Keratinocyte (primary cell): ENCODE measurements around the gene USP10. TPM values are rescaled to one million over a fixed set of nuclear protein-coding genes. Genes with fewer than 3 reads are reported as not detected.

ENCODE experiments used
- DNase-seq: peaks from one replicate; pipeline ENCODE4 v3.0.0-alpha.2; 2011; ENCODE audit warnings: low read depth, missing footprints, low spot score
- FAIRE-seq: peaks from 2 replicates; lab custom pipeline; 2011; peaks lifted over from hg19 to GRCh38; lab: Jason Lieb, UNC
- H2AFZ ChIP-seq: 2 replicates; pipeline ENCODE4 v1.6.0; 2012; ENCODE audit warnings: low read length, control low read depth, inconsistent platforms; ENCODE audit not compliant: control insufficient read depth
- H3K27ac ChIP-seq: 2 replicates; pipeline ENCODE4 v1.5.1; 2011; ENCODE audit warnings: low read length; ENCODE audit not compliant: control insufficient read depth, insufficient read depth
- H3K27me3 ChIP-seq: 3 replicates; pipeline ENCODE4 v1.6.0; 2011; ENCODE audit warnings: low read length; ENCODE audit not compliant: control insufficient read depth, insufficient read depth; ENCODE audit errors: extremely low read depth
- H3K36me3 ChIP-seq, 2 experiments: 2 replicates in 1 of 2; 3 replicates in 1 of 2; pipeline ENCODE4 v1.5.1; 2011; ENCODE audit warnings: low read length in 2 of 2, mild to moderate bottlenecking in 1 of 2; ENCODE audit not compliant: control insufficient read depth in 2 of 2, insufficient read depth in 2 of 2; ENCODE audit errors: extremely low read depth in 1 of 2
- H3K4me1 ChIP-seq: 3 replicates; pipeline ENCODE4 v1.5.1; 2011; ENCODE audit warnings: low read length; ENCODE audit not compliant: control insufficient read depth, insufficient read depth; ENCODE audit errors: extremely low read depth
- H3K4me2 ChIP-seq: 3 replicates; pipeline ENCODE4 v1.6.0; 2011; ENCODE audit warnings: low read depth, low read length; ENCODE audit not compliant: control insufficient read depth, insufficient read depth; ENCODE audit errors: extremely low read depth
- H3K4me3 ChIP-seq, 3 experiments: fragments of 200-600 bp in 1 of 3; sonication (generic) in 1 of 3; 2 replicates in 2 of 3; 3 replicates in 1 of 3; pipeline ENCODE4 v1.5.1; 2011 to 2016; ENCODE audit warnings: low read length in 3 of 3, mild to moderate bottlenecking in 3 of 3, control low read depth in 2 of 3, inconsistent platforms in 1 of 3, low read depth in 1 of 3, mixed read lengths in 1 of 3, mixed run types in 1 of 3, moderate library complexity in 1 of 3; ENCODE audit not compliant: control insufficient read depth in 2 of 3, insufficient read depth in 2 of 3; ENCODE audit errors: extremely low read depth in 1 of 3
- H3K79me2 ChIP-seq: 2 replicates; pipeline ENCODE4 v1.6.0; 2012; ENCODE audit warnings: low read length; ENCODE audit not compliant: control insufficient read depth, insufficient read depth
- H3K9ac ChIP-seq: 3 replicates; pipeline ENCODE4 v1.6.0; 2011; ENCODE audit warnings: low read length; ENCODE audit not compliant: control insufficient read depth, insufficient read depth; ENCODE audit errors: extremely low read depth
- H3K9me1 ChIP-seq: 3 replicates; pipeline ENCODE4 v1.6.0; 2011; ENCODE audit warnings: low read length; ENCODE audit not compliant: control insufficient read depth, insufficient read depth; ENCODE audit errors: extremely low read depth
- H3K9me3 ChIP-seq: 2 replicates; pipeline ENCODE4 v1.5.1; 2012; ENCODE audit warnings: low read depth, low read length; ENCODE audit not compliant: control insufficient read depth
- H4K20me1 ChIP-seq: 3 replicates; pipeline ENCODE4 v1.6.0; 2011; ENCODE audit warnings: low read length; ENCODE audit not compliant: control insufficient read depth, insufficient read depth; ENCODE audit errors: extremely low read depth
- EZH2 ChIP-seq: IDR thresholded peaks from one replicate; pipeline ENCODE4 v1.6.1; 2012; ENCODE audit warnings: inconsistent platforms, mild to moderate bottlenecking, low read length, moderate library complexity
- dilution Hi-C: fragments of 300-500 bp; cut with MboI; formaldehyde crosslinking; loops from one replicate; pipeline ENCODE4 v1.7.0; 2020; ENCODE audit warnings: low sequenced_read_pairs; ENCODE audit not compliant: extremely low pct_ligation_motif_present
- polyA plus RNA-seq, 5 experiments: library from polyadenylated mRNA; depleted of rRNA in 3 of 5; stranded (reverse) in 3 of 5; stranded (forward) in 1 of 5; unstranded in 1 of 5; fragments of >200 nt; gene quantifications; 1 replicate in 1 of 5; 2 replicates in 3 of 5; 3 replicates in 1 of 5; pipeline versions ENCODE4 v1.2.1 to v1.2.3, GENCODE V29; 2011 to 2012; ENCODE audit warnings: missing spikeins in 2 of 5, low read depth in 1 of 5, low replicate concordance in 1 of 5
- TF ChIP-seq, protein P1 (sequence below), 3 experiments: IDR thresholded peaks in 1 of 3; conservative IDR thresholded peaks in 1 of 3; optimal IDR thresholded peaks in 1 of 3; 2 replicates in 2 of 3; 3 replicates in 1 of 3; pipeline versions ENCODE3 to v1.5.1; 2011; ENCODE audit warnings: low read length in 3 of 3, mild to moderate bottlenecking in 3 of 3, moderate library complexity in 2 of 3, control low read depth in 1 of 3, inconsistent platforms in 1 of 3; ENCODE audit not compliant: insufficient read depth in 2 of 3; ENCODE audit errors: extremely low read depth in 1 of 3

USP10 gene
- polyA plus RNA-seq, 1 donor (not counting 4 experiments of a cell fraction or from before 2014, with no cell fraction given), result 92.0 TPM

DNA sequence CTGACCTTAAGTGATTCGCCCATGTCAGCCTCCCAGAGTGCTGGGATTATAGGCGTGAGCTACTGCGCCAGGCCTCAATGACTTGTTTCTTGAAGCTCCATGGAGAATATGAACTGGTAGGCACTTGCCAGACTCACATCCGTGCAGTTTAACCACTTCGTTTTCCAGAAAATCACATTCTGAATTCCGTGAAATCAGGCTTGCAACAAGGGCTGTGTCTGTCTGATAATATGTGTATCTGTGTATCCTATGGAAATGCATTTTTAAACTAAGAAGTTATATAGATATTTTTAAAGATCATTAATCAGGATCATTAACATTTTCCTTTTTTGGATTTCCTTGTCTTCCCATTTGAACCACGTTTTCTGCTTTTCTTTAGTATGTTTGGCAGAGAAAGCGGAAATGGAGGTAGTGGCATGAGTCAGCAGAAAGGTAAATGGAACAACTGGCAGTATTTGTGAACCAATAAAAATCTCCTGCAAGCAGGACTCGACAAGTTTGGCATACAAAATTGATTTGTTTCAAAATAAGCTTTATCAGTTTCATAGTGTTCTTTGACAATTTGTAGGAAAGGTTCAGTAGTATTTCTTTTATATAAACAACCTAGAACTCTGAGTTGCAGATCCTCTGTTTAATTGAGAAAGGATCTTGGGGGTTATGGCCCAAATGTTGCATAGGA, 33.0 kb downstream of the USP10 start:
- Histone ChIP-seq H3K4me3 (peak overlapping the region in 2 of 3 experiments; percentile 19 to 31), H3K9ac (peak overlapping the region; percentile 57), H3K4me1 (peaks cover 73% of the 10 kb centered on the region), H4K20me1 (peaks cover 14% of the 10 kb centered on the region), H3K27ac (peak overlapping the region; percentile 88), H3K36me3 (peaks cover 4 to 19% of the 10 kb centered on the region in 2 experiments), H3K79me2 (peaks cover 86% of the 10 kb centered on the region), H3K4me2 (peak overlapping the region; percentile 84), H3K9me1 (no peaks in the 10 kb centered on the region), H2AFZ (peak overlapping the region; percentile 27), H3K9me3 (no peaks in the 10 kb centered on the region), H3K27me3 (no peaks in the 10 kb centered on the region)
- FAIRE-seq (no peak), DNase-seq (no peak)
- TF ChIP-seq, protein P1, sequence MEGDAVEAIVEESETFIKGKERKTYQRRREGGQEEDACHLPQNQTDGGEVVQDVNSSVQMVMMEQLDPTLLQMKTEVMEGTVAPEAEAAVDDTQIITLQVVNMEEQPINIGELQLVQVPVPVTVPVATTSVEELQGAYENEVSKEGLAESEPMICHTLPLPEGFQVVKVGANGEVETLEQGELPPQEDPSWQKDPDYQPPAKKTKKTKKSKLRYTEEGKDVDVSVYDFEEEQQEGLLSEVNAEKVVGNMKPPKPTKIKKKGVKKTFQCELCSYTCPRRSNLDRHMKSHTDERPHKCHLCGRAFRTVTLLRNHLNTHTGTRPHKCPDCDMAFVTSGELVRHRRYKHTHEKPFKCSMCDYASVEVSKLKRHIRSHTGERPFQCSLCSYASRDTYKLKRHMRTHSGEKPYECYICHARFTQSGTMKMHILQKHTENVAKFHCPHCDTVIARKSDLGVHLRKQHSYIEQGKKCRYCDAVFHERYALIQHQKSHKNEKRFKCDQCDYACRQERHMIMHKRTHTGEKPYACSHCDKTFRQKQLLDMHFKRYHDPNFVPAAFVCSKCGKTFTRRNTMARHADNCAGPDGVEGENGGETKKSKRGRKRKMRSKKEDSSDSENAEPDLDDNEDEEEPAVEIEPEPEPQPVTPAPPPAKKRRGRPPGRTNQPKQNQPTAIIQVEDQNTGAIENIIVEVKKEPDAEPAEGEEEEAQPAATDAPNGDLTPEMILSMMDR (optimal IDR thresholded peaks at IDR 0.05 in 1 of 3, IDR thresholded peaks at IDR 0.05 in 1 of 3, conservative IDR thresholded peaks at IDR 0.05 in 1 of 3; ENCODE audit: extremely low read depth in 1 of 3, insufficient read depth in 2 of 3, low read length in 3 of 3), result no peak
- TF ChIP-seq EZH2, result no peak
- dilution Hi-C loops, result no loop called here

DNA sequence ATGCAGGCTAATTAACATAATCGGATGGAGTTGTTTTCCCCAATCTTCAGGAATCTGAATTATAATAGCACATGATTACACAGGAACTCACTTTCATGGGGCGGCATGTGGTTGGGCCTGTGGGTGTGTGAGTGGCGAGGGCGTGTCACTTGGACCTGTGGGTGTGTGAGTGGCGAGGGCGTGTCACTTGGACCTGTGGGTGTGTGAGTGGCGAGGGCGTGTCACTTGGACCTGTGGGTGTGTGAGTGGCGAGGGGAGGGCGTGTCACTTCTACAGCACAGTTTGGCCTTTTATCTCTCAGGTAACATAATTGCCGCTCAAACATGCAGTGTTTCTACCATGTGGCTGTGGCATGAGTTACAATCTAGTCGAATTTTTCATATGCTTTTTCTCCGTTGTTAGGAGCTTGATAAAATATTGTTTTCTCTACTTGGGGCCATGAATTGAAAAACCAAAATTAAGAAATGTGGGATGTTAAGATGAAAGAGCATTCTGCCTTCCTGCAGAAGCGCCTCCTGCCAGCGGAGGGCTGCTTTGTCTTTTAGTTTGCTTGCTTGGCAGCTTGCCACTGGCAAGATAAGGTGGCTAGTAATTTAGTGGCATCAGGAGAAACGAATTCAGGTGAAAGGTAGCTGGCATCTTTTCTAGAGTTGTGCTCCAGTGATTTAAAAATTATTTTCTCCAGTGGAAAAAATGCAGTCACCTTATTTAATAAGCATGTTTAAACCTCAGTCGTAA, 36.2 kb downstream of the USP10 start:
- no peak overlapping the region for H2AFZ ChIP-seq
- peak overlapping the region; percentile 69 for H3K27ac ChIP-seq
- H4K20me1 ChIP-seq, result peaks cover 23% of the 10 kb centered on the region
- H3K4me2 ChIP-seq, result peak overlapping the region; percentile 75
- FAIRE-seq (no peak), DNase-seq (no peak)
- H3K9ac ChIP-seq, result peak overlapping the region; percentile 56
- H3K4me1 ChIP-seq, result peaks cover 71% of the 10 kb centered on the region
- H3K9me3 ChIP-seq, result no peaks in the 10 kb centered on the region
- H3K4me3 ChIP-seq, result peak overlapping the region in 1 of 3 experiments; percentile 34
- H3K27me3 ChIP-seq, result no peaks in the 10 kb centered on the region
- TF ChIP-seq, protein P1 (optimal IDR thresholded peaks at IDR 0.05 in 1 of 3, IDR thresholded peaks at IDR 0.05 in 1 of 3, conservative IDR thresholded peaks at IDR 0.05 in 1 of 3; ENCODE audit: extremely low read depth in 1 of 3, insufficient read depth in 2 of 3, low read length in 3 of 3), result peak in 1 of 3 experiments; percentile 31
- no peak for TF ChIP-seq EZH2
- H3K9me1 ChIP-seq, result no peaks in the 10 kb centered on the region
- peaks cover 90% of the 10 kb centered on the region for H3K79me2 ChIP-seq
- dilution Hi-C loops, result no loop called here
- peaks cover 9 to 23% of the 10 kb centered on the region in 2 experiments for H3K36me3 ChIP-seq
